ENCODE measurements around the gene ADAR.
"Not testable (repeated sequence)": the region's sequence is repeated elsewhere in the genome, so short reads cannot be mapped to it uniquely, and the experiment has no call there.

The ADAR gene, protein sequence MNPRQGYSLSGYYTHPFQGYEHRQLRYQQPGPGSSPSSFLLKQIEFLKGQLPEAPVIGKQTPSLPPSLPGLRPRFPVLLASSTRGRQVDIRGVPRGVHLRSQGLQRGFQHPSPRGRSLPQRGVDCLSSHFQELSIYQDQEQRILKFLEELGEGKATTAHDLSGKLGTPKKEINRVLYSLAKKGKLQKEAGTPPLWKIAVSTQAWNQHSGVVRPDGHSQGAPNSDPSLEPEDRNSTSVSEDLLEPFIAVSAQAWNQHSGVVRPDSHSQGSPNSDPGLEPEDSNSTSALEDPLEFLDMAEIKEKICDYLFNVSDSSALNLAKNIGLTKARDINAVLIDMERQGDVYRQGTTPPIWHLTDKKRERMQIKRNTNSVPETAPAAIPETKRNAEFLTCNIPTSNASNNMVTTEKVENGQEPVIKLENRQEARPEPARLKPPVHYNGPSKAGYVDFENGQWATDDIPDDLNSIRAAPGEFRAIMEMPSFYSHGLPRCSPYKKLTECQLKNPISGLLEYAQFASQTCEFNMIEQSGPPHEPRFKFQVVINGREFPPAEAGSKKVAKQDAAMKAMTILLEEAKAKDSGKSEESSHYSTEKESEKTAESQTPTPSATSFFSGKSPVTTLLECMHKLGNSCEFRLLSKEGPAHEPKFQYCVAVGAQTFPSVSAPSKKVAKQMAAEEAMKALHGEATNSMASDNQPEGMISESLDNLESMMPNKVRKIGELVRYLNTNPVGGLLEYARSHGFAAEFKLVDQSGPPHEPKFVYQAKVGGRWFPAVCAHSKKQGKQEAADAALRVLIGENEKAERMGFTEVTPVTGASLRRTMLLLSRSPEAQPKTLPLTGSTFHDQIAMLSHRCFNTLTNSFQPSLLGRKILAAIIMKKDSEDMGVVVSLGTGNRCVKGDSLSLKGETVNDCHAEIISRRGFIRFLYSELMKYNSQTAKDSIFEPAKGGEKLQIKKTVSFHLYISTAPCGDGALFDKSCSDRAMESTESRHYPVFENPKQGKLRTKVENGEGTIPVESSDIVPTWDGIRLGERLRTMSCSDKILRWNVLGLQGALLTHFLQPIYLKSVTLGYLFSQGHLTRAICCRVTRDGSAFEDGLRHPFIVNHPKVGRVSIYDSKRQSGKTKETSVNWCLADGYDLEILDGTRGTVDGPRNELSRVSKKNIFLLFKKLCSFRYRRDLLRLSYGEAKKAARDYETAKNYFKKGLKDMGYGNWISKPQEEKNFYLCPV

DNA sequence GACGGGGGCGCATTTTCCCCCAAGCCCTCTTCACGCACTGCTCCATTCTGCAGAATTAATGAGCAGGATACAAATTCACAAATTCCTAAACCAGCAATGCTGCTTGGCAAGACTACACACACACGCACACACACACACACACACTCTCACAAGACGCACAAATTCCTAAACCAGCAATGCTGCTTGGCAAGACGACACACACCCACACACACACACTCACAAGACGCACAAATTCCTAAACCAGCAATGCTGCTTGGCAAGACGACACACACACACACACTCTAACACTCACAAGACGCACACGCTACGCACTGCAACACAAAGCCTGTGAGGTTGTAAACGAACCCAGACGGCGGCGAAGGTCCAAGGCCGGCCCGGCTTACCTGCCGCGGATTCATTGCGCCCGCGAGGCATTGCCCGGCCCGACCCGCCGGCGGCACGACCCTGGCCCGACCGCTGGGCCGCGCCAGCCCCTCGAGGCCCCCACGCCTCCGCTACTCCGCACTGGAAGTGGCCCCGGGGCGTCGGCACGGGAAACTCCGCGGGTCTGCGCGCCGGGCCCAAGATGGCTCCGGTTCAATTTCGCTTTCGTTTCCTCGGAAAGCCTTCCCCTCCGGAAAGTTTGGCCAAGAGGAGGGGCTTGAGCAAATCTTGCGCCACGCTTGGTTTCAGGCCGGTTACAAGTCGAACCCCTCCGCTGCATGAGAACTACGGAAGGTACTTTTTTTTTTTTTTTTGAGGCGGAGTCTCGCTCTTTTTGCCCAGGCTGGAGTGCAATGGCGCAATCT, at the start of gene ADAR:
Gene ADAR (minus strand): TSS at position 578 of the 788 bp plus-strand sequence. CDS start 180 bp downstream, at position 398.
- DNase-seq (ENCODE audit: low read depth), result peak; percentile 87

DNA sequence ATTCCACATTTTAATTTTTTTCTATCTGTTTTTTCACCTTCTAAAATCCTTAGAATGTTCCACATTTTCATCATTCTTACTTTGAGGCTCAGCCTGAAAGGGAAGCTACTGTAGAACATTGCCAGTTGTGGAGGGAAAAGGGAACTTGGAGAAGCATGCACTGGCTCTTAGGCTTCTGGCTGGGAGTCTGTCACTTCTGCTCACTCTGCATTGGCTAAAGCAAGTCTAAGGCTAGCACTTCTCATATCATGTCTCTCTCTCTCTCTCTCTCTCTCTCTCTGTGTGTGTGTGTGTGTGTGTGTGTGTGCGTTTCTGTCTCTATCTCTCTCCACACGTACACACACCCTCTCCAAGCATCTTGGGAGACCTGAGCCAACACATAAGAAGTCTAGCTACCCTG, 49.6 kb upstream of the ADAR start:
- DNase-seq (ENCODE audit: low read depth), result no peak

DNA sequence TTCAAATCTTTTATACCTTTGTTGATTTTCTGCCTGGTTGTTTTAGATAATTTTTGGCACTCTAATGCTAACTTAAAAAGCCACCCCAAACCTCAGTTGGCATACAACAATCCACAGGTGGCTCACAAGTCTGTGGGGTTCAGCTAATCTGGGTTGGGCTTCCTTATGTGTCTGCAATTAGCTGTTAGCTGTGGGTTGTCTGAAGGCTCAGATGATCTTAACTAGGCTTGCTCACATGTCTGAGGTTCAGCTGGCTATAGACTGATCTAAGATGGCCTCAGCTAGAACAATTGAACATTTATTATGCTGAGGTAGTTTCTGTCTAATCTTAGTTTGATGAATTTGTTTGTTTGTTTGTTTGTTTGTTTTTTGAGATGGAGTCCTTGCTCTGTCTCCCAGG, 44.9 kb upstream of the ADAR start:
- DNase-seq (ENCODE audit: low read depth), result no peak

DNA sequence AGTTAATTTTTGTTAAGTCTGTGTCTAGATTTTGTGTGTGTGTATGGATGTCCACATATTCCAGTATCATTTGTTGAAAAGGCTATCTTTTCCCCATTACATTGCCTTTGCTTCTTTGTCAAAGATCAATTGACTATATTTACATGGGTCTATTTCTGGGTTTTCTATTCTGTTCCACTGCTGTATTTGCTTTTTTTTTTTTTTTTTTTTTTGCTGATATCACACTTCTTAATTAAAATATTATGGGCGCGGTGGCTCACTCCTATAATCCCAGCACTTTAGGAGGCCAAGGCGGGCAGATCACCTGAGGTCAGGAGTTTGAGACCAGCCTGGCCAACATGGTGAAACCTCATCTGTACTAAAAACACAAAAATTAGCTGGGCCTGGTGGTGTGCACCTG, 36.7 kb upstream of the ADAR start:
- DNase-seq (ENCODE audit: low read depth), result not testable (repeated sequence)

DNA sequence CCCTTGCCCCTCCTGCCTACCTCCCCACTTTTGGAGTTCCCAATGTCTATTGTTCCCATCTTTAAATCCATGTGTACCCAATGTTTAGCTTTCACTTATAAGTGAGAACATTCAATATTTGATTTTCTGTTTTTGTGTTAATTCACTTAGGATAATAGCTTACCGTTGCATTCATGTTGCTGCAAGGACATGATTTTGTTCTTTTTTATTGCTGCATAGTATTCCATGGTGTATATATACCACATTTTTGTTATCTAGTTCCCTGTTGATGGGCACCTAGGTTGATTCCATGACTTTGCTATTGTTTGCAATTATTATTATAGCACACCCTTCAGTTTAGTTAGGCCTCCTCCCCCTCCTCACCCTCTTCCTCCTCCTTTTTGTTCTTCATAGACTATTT, 33.5 kb upstream of the ADAR start:
- DNase-seq (ENCODE audit: low read depth), result no peak

DNA sequence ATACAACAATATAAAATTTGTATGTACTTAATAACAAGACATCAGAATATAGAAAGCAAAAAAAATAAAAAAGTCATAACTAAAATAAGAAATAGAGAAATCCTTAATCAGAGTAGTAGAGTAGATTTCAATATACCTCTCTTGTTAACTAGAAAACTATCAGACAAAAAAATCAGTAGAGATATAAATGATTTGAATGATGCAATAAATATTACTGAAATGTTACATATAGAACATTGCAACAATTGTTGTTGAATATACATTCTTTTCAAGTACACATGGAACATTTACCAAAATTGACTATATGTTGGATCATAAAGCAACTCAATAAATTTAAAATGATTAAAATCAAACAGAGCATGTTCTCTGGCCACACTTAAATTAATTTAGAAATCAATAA, 31.9 kb upstream of the ADAR start:
- no peak for DNase-seq (ENCODE audit: low read depth)

DNA sequence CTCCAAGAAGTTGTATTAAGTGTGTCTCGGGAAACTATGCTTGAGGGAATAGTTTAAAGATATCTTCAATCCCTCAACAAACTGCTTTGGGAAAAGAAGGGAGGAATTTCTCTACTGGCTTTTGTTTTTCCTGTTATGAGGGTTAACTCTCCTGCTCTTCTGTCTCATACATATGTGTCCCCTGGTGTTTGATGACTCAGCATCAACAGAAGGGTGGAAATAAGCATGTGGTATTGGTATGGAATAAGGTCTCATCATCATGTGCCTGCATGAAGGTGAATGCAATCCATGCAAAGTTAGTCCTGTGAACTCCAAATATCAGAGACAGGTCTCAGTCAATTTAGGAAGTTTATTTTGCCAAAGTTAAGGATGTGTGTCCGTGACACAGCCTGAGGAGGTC, 27.2 kb upstream of the ADAR start:
- no peak for DNase-seq (ENCODE audit: low read depth)

DNA sequence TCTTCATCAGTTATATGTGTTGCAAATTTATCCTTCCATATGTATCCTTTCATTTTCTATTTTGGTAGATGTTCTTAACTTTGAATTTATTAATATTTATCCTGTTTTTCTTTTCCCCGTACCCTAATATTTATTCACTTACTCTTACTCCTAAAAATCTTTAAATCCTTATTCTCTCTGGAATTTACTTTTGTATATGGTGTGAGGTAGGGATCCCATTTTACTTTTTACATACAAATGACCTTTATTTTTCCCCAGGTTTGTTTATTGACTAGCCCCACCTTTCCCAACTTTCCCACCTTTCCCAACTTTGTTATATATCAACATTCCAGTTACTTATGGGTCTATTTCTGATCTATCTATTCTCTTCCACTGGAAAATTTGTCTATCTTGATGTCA, 21.7 kb upstream of the ADAR start:
- no peak for DNase-seq (ENCODE audit: low read depth)

DNA sequence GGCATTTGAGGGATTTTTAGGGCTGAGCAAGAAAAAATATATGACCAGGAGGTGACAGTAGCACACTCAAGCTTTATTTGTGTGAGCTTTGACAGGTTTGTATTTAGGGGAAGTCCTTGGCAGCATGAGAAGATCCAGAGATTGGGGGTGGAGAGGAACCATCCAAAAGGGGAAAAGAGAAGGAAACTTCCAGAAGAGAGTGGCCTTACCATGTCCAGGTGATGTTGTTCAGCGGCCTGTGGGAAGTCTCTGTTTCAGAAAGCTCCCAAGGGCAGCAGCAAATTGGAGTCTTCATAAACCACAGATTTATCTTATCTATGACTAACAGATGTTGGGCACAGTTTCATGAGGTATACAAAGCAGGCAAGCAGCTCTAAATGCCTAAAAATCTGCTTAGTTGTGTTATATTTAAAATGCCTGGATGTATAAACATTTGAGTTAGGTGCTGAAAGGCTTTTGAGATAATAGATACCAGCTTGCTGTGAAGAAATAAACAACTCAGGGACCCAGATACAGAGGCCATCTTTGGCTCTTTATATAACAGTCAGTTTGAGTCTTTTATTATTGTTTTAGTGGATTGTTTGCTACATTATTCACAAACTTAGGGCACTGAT, 21.2 kb upstream of the ADAR start:
- DNase-seq (ENCODE audit: low read depth), result no peak

DNA sequence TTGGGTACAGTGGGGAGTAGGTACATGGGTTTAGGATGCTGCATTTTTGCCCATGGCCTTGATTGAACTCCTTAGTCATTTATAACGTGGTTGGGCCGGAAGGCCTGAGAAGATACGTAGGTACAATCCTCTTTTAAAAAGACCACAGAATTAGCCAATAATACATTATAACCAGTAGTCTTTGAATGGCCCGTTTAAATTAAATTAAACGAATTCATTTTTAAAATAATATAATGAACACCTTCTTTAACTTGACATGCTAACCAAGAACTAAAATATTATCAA, 20.1 kb upstream of the ADAR start:
- no peak for DNase-seq (ENCODE audit: low read depth)

DNA sequence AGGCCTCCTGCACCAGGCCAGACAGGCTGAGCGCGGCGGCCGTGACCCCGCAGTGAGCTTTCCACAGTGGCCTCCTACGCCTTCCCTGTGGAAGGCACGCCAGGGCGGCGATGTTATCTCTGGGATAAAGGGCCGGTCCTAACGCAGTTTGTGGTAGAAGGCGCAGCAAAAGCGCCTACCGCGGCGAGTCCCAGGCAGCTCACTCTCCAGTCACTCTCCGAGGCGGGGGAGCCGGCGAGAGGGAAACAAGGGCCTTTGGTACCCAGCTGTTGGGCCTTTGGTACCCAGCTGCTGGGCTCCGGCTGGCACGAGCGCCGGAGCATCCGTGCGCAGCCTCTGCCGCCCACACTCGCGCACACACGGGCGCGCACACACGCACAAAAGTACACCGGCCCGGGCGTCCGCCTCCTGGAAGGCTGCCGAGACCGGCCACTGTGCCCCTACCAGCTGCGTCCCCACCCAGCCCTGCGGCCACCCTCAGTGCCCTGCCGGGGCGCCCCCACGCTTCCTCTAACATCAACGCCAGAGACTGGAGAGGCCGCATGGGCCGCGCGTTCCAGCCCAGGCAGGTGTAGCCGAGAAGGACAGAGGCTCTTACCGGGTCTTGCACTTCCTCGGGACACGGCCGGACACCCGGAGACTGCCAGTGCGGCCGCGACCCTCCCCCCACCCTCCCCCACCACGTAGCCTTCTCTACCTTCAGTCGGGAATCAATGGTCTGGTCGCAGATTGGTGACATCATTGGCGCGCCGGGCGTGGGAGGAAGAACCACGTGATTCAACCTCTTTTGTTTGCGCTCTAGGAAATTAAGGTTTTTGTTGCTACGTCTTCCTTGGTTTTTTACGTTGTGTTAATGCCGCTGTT, 19.5 kb upstream of the ADAR start:
- peak; percentile 87 for DNase-seq (ENCODE audit: low read depth)

DNA sequence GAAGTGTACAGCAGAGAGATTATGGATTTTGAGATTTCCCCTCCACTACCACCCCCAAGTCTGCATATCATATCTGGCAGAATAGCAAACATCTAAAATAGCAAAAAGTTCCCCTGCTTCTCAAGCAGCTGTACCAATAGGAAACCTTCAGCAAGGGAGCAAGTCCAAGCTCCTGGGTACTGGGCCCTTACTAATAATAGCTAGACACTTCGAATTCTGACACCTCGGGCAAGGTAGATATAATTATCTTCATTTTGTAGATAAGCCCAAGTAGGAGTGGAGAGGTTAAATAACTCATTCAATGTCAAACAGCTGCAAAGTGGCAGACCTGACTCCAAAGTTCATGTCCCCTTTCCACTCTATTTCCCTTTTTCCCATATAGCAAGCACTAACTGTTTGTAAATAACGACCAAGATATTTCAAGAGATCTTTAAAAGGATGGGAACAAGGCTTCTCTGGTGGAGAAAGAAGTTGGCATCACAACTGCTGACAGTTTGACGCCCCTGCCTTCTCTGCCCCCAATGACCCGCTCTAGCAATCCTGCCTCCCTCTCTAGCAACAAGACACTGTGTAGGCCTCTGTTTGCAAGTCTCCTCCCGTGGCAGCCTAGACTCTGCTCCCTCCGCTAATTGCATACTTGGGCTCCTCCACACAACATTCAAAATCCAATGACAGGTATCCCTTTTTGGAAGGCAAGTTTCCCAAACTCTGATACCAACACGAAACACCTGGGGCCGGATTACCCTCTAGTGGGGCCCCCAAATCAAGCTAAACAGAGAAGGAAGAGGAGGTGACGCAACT, 18.7 kb upstream of the ADAR start:
- peak; percentile 4 for DNase-seq (ENCODE audit: low read depth)

DNA sequence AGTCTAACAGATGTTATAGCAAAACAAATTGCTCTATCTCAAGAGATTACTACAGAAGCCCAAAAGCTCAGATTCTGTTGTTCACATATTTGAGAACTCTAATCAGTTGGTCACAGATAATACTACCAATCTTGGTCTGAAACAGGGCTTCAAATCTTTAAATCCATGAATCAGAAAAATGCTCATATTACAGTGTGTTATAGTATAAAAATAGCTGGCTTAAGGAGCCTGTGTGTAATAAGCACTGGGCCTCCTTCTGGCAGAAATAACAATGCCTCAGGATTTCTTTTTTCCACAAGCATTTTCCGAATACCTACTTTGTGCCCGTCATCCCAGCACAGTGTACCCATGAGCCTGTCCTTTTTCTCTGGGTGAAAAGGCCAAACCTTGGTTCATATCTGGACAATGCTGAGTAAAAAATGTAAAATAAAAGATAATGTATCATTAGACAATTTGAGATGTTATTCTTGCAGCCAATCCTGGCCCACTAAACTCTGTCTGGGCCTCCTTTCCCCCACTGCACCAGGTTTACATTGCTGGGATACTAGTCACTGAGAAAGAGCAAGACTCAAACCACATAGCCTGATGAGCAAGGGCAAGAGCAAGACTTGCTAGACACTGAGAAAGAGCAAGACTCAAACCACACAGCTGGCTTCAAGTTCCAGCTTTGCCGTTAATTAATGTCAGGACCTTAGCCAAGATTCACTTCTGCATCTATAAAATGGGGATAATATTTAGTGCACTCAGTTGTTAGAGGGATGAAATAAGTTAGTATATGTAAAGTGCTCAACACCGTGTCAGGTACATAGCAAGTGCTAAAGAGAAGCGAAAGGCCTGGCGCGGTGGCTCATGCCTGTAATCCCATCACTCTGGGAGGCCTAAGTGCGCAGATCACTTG, 17.0 kb upstream of the ADAR start:
- DNase-seq (ENCODE audit: low read depth), result no peak

DNA sequence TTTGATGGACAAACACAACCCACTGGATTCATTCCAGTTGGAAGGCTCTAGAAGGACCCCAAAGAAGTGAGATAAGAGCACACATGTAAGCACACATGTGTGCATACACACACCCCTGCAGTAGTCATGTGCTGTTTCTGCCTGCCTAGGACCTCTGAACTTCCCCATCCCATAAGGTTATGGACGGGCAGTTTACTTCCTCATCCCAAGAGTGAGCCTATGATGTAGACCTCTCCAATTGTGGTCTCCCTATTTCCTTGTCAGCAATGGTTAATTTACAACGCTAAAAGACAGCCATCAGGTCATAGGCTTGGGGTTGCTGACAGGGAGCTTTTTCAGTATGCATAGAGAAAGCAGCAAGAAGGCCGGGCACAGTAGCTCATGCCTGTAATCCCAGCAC, 15.4 kb upstream of the ADAR start:
- no peak for DNase-seq (ENCODE audit: low read depth)

DNA sequence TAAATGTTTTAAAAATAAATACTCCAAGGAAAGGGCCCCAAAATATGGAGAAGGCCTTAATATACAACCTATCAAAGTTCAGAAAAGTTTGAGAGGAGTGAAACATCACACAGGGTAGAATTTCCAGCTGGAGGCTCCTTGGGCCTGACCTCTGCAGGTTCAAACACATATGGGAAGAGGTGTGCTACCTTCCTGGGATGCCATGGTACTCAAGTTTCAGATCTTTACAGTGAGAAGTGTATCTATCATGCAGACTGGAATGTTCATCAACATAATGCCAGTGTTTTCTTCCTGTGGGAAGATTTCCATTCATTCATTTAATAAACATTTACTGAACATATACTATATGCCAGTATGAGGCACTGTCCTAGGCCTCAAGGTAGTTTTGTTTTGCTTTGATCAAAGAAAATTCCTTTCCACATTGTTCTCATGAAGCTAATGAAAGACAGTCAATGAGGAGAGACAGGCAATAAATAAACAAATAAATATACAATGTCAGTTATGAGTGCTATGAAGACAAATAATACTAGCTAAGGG, 14.6 kb upstream of the ADAR start:
- DNase-seq (ENCODE audit: low read depth), result no peak

DNA sequence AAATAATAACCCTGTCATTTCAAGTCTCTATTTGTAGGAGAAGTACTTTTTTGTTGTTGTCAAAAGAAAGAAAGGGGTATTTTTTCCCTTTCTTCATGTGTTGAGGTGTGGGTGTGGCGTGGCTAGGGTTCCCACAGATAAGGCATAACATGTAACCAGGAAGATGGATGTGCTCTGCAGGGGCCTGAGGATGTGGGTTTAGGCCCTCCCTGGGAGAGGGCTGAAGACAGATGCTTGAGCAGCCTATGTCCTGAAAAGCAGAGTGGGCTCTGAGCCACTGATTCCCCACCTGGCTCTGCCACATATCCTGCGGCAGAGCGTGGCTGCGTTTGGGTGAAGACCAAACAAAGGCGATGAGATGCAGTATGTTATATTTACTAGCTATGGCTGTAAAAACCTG, 13.9 kb upstream of the ADAR start:
- DNase-seq (ENCODE audit: low read depth), result no peak

DNA sequence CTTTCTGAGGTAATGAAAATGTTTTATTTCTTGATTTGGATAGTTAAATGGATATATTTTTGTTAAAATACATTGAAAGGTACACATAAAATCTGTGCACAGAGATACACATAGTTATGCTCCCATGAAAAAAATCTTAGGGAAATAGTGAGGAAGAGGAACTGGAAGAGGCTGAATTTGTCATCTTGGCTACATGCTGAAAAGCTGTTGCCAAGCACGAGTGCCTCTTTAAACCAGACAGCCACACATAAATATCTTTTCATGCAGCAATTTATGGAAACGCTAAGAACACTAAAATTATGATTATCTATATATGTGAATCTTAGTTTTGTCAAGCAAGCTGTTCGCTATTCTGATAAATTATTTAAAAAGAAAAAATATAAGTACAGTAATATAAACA, 12.8 kb upstream of the ADAR start:
- DNase-seq (ENCODE audit: low read depth), result no peak

DNA sequence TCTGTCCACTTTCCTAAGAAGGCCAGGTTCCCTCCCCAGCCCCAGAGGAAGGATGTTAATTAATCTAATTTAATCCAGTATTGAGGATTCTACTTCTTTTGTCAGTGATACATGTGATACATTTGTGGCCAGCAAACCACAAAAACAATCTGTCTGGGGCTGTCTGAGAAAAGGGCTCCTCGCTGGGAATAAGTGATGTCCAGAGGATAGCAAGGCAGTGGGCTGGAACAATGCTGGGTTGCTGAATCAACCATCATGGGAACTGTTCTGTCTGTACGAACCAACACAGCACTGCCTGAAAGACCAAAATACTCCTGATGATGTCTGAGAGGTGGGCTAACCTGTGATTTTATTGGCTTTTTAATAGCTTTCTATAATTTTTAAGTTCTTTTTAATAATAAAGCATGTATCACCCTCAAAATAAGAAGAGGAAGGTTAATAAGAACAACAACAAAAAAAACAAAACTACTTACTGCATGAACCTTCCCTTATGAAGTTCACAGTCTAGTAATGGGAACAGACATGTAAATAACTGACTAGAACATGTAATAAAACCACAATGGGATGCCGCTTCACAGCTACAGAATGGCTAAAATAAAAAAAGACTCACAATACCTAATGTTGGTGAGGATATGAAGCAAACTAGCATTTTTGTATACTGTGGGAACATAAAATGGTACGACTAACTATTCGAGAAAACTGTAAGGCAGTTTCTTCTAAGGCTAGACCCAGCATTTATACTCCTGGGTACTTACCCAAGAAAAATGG, 11.4 kb upstream of the ADAR start:
- no peak for DNase-seq (ENCODE audit: low read depth)
